HEK293 (cell line): ENCODE results near the gene NCF2.

Experiments used
- REST ChIP-seq: fragments of 450-650 bp; formaldehyde crosslinking; IDR thresholded peaks from 2 replicates; pipeline ENCODE4 v1.5.1; 2016; ENCODE audit warnings: missing biosample characterization, missing genetic modification characterization
- ZBTB49 ChIP-seq: fragments of 450-650 bp; formaldehyde crosslinking; IDR thresholded peaks from 2 replicates; pipeline ENCODE4 v1.5.1; 2016; ENCODE audit warnings: missing biosample characterization, missing genetic modification characterization, low read depth
- ZNF830 ChIP-seq: fragments of 450-650 bp; IDR thresholded peaks from 2 replicates; pipeline ENCODE4 v1.5.0; 2018; ENCODE audit warnings: missing biosample characterization, missing genetic modification characterization, low read depth, mild to moderate bottlenecking, moderate library complexity

- TF ChIP-seq REST (no peak), ZBTB49 (no peak), ZNF830 (no peak)
These were observed 46.5 kb downstream of the NCF2 start for GRCh38 chr1:183543619-183544204.
